GM12874 (cell line): ENCODE data around the gene CDH11.
A peak's percentile ranks its signal among the peaks of the same experiment; 100 is the strongest.

Experiments
- TF ChIP-seq, protein P1 (sequence below): IDR thresholded peaks from 2 replicates; pipeline ENCODE4 v1.5.1; 2011; ENCODE audit warnings: low read depth, mild to moderate bottlenecking, control low read depth, low read length, moderate library complexity; ENCODE audit not compliant: insufficient read depth

CDH11 gene

DNA sequence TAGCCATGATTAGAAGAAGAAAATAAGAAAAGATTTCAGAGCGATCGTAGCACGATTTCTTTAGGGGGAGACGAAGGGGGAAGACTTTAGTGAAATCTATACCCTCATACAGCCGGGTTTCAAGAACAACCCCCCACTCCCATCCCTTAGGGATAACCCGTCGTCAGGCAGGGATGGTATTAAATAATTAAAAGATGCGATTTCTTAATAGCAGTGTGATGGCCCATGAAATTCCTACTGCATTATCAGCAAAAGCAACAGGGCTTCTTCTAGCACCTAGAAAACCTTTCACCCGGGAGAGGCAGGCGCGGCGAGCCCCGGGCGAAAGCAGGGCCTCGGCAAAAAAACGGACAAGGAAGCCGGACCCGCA is 1.4 kb downstream of the CDH11 start:
- TF ChIP-seq, protein P1, sequence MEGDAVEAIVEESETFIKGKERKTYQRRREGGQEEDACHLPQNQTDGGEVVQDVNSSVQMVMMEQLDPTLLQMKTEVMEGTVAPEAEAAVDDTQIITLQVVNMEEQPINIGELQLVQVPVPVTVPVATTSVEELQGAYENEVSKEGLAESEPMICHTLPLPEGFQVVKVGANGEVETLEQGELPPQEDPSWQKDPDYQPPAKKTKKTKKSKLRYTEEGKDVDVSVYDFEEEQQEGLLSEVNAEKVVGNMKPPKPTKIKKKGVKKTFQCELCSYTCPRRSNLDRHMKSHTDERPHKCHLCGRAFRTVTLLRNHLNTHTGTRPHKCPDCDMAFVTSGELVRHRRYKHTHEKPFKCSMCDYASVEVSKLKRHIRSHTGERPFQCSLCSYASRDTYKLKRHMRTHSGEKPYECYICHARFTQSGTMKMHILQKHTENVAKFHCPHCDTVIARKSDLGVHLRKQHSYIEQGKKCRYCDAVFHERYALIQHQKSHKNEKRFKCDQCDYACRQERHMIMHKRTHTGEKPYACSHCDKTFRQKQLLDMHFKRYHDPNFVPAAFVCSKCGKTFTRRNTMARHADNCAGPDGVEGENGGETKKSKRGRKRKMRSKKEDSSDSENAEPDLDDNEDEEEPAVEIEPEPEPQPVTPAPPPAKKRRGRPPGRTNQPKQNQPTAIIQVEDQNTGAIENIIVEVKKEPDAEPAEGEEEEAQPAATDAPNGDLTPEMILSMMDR = no peak

DNA sequence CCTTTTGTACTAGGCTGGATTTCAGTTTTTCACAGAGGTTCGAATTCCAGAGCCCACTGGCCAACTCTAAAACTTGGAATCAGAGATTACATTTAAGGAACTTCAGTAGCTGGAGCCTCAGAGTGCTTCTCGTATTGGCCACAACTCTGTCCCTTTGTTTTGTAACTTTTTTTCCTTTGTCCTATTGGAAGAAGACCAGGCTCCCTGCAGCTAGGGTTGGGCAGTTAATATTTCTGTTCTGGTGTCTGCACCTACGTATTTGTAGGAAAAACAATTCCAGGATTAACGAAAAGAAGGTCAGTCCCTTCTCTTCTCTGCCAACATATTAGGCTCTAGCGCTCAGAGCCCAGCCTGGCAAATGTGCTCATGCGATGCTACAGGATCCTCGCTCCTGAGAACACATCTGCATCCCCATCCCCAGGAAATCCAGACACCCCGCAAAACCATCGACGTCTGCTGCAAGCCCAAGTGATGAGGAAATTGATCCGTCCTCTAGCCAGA is 1.9 kb downstream of the CDH11 start:
- TF ChIP-seq, protein P1 = no peak

DNA sequence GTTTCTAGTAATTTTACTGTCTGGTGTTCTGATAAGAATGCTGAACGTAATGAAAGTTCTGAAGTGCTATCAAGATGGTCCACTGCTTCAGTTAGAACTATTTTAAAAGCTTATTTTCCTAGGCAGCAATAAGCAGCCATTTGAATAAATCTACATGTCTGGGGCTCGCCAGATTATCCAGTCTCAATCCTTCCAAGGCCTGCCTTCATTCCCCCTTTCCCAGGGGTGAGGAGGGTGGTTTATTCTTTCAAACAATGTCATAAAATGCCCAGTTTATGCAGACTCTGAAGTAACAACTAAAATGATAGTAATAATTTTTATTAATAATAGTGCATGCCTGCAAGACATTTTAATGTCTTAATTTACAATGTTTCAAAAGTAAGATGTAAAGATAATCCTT is 2.4 kb downstream of the CDH11 start:
- TF ChIP-seq, protein P1 = no peak

DNA sequence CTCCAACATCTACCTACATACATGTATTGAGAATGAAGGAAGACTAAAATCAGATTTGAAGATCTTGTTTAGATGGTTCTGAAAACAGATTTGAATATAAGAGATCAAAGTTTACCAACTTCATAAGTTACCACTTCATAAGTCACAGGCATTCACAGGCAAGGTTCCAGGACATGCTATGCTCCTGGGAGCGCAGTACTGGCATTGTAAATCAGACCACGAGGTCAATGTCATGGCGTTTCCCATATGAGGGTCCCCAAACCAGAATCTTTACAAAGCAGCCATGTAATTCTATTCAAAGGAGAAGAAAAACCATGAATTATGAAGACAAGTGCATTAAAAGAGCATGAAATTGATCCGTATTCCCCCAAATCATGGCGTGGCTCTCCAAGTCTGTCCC is 3.0 kb downstream of the CDH11 start:
- TF ChIP-seq, protein P1 = no peak

DNA sequence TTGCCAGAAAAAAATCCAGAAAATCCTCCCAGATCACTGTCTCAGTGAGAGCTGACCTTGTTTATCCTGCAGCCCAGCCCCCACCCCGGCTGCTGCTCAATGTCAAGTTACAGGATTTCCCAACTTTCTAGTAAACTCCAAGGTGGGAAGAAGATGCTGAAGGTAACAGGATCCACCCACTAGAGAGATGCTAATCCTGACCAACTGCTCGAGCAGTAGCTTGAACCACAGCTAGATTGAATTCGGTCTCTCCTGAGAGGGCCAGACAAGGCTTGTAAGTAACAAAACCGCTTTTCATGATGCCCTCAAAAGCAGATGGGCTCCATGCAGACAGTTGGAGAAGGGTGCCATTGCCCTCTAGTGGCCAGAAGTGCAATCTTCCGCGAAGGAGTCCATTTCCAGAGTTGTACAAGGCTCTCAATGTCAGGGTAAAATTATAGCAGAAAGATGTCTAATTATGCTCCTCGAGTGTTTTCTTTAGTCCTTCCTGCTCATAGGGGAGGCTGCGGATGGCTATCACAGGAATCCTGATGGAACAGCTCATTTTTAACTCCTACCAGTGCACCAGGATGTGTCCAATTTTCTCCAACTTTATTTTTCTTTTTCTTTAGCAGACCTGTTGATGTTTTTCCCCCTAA is 3.9 kb downstream of the CDH11 start:
- TF ChIP-seq, protein P1 = peak; percentile 79

DNA sequence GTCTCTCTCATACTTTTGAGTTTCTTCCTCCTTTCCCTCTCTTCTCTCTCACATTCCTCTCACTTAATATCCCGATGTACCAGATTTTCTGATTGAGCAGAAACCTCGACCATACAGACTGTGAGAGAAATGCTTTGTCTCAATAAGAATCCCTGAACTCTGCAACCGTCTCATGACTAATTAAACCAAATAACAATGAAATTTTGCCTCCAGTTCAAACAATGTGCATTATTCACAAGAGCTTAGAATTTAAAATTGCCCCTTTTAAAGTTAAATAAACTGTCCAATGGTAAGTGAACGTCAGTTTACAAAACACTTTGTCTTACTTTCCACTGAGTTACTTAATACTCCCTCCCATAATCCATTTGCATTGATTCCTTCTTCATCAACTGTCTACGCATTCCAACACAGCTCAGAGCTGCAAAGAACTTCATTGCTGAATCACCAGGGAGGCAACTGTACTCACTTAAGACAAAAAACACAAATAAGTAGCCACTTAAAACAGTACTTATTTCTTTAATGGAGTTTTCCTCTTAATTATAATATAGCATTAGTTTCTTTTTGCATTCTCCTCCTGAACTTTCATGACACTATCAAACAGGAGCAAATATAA is 4.9 kb downstream of the CDH11 start:
- TF ChIP-seq, protein P1 = no peak

- TF ChIP-seq, protein P1 = no peak
Measured at GRCh38 chr16:65116216-65116615, 5.6 kb downstream of the CDH11 start.
